OCI-LY3 (cell line): ENCODE measurements around the gene KLK12.

Experiments used
- EZH2phosphoT487 ChIP-seq: fragments of 200-600 bp; shearing (Covaris generic); IDR thresholded peaks from 2 replicates; pipeline ENCODE4 v1.6.1; 2018; ENCODE audit warnings: antibody characterized with exemption, mixed run types, low read depth
- TF ChIP-seq, protein P1 (sequence below): fragments of 200-600, 300-600 bp; sonication (generic); IDR thresholded peaks from 2 replicates; pipeline ENCODE4 v1.5.1; 2014; ENCODE audit warnings: antibody characterized with exemption, low read length, low read depth

DNA sequence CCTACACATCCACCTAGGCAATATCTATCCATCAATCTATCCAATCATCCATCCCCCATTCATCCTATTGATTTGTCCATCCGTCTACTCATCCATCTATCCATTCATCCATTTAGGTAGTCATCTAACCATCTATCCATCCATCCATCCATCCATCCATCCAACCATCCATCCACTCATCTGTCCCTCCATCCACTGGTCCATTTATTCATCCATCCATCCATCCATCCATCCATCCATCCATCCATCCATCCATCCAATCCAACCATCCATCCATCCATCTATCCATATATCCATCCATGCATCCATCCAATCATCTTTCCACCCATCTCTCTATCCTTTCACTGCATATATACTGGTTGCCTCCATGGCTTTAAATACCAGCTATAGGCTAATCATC, 26.2 kb upstream of the KLK12 start:
- TF ChIP-seq, protein P1, sequence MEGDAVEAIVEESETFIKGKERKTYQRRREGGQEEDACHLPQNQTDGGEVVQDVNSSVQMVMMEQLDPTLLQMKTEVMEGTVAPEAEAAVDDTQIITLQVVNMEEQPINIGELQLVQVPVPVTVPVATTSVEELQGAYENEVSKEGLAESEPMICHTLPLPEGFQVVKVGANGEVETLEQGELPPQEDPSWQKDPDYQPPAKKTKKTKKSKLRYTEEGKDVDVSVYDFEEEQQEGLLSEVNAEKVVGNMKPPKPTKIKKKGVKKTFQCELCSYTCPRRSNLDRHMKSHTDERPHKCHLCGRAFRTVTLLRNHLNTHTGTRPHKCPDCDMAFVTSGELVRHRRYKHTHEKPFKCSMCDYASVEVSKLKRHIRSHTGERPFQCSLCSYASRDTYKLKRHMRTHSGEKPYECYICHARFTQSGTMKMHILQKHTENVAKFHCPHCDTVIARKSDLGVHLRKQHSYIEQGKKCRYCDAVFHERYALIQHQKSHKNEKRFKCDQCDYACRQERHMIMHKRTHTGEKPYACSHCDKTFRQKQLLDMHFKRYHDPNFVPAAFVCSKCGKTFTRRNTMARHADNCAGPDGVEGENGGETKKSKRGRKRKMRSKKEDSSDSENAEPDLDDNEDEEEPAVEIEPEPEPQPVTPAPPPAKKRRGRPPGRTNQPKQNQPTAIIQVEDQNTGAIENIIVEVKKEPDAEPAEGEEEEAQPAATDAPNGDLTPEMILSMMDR, result no peak
- no peak for TF ChIP-seq EZH2phosphoT487
